HepG2 (cell line): ENCODE data around the gene ALG13. TPM values are rescaled to one million over a fixed set of nuclear protein-coding genes. Genes with fewer than 3 reads are reported as not detected.
A peak's percentile ranks its signal among the peaks of the same experiment; 100 is the strongest.

Experiments
- AGO2 ChIP-seq: fragments of 200-400 bp; formaldehyde crosslinking; optimal IDR thresholded peaks from 2 replicates; pipeline ENCODE3; 2017; ENCODE audit warnings: mild to moderate bottlenecking, low read depth, low read length, moderate library complexity
- CENPT ChIP-seq: sonication (generic); formaldehyde crosslinking; IDR thresholded peaks from 2 replicates; pipeline ENCODE4 v1.8.0; 2022; ENCODE audit warnings: low read depth, mild to moderate bottlenecking, moderate library complexity, missing genetic modification reagents
- CHD2 ChIP-seq: IDR thresholded peaks from 2 replicates; pipeline ENCODE4 v1.6.1; 2011; ENCODE audit warnings: low read depth, low read length, improper control_type of control experiment
- DRAP1 ChIP-seq: IDR thresholded peaks from 2 replicates; pipeline ENCODE4 v1.6.1; 2016; ENCODE audit warnings: missing genetic modification reagents, missing compliant biosample characterization
- GMEB2 ChIP-seq: IDR thresholded peaks from 2 replicates; pipeline ENCODE4 v1.6.1; 2016; ENCODE audit warnings: missing biosample characterization, missing genetic modification reagents, low read depth
- HNF1A ChIP-seq, 2 experiments: sonication (generic) in 1 of 2; formaldehyde crosslinking in 1 of 2; IDR thresholded peaks; 2 replicates each; pipeline versions ENCODE4 v1.4.0 to v1.6.1; 2016 to 2020; ENCODE audit warnings: borderline replicate concordance in 1 of 2, low read depth in 1 of 2, mild to moderate bottlenecking in 1 of 2, missing genetic modification reagents in 1 of 2
- NR3C1 ChIP-seq: sonication (generic); formaldehyde crosslinking; IDR thresholded peaks from 2 replicates; pipeline ENCODE4 v1.4.0; 2020; ENCODE audit warnings: missing genetic modification reagents
- RBFOX2 ChIP-seq: fragments of 200-400 bp; formaldehyde crosslinking; IDR thresholded peaks from 2 replicates; pipeline ENCODE4 v1.6.1; 2017; ENCODE audit warnings: low read depth, mild to moderate bottlenecking, low read length
- SAP130 ChIP-seq: IDR thresholded peaks from 2 replicates; pipeline ENCODE4 v1.6.1; 2016; ENCODE audit warnings: low read depth
- SKI ChIP-seq: fragments of 450-650 bp; IDR thresholded peaks from one replicate; pipeline ENCODE4 v1.6.1; 2018; ENCODE audit warnings: mild to moderate bottlenecking; ENCODE audit not compliant: partially characterized antibody
- SOX5 ChIP-seq: IDR thresholded peaks from 2 replicates; pipeline ENCODE4 v1.6.1; 2016; ENCODE audit warnings: borderline replicate concordance
- SRSF9 ChIP-seq: fragments of 200-400 bp; formaldehyde crosslinking; IDR thresholded peaks from 2 replicates; pipeline ENCODE4 v1.6.1; 2018; ENCODE audit warnings: borderline replicate concordance, mild to moderate bottlenecking, low read depth, low read length; ENCODE audit not compliant: insufficient read depth, poor library complexity, severe bottlenecking
- TAF15 ChIP-seq: fragments of 200-400 bp; formaldehyde crosslinking; IDR thresholded peaks from one replicate; pipeline ENCODE4 v1.6.1; 2018; ENCODE audit warnings: mild to moderate bottlenecking, low read depth, low read length; ENCODE audit not compliant: poor library complexity, severe bottlenecking
- TBX2 ChIP-seq: sonication (generic); formaldehyde crosslinking; IDR thresholded peaks from 2 replicates; pipeline ENCODE4 v1.5.0; 2020; ENCODE audit warnings: missing genetic modification reagents, mild to moderate bottlenecking, borderline replicate concordance
- TMF1 ChIP-seq: sonication (generic); formaldehyde crosslinking; IDR thresholded peaks from 2 replicates; pipeline ENCODE4 v1.8.1; 2022; ENCODE audit warnings: low read depth, missing genetic modification reagents
- U2AF1 ChIP-seq: fragments of 200-400 bp; formaldehyde crosslinking; optimal IDR thresholded peaks from 2 replicates; pipeline ENCODE3; 2017; ENCODE audit warnings: mild to moderate bottlenecking, low read depth, low read length
- ZFYVE20 ChIP-seq: sonication (generic); formaldehyde crosslinking; IDR thresholded peaks from 2 replicates; pipeline ENCODE4 v1.8.0; 2023; ENCODE audit warnings: low read depth, mild to moderate bottlenecking, moderate library complexity, missing genetic modification reagents, borderline replicate concordance
- ZNF24 ChIP-seq: fragments of 450-650 bp; IDR thresholded peaks from 2 replicates; pipeline ENCODE4 v1.6.1; 2017; ENCODE audit warnings: antibody characterized with exemption, mild to moderate bottlenecking
- ZNF275 ChIP-seq: sonication (generic); formaldehyde crosslinking; IDR thresholded peaks from 2 replicates; pipeline ENCODE4 v1.8.0; 2022; ENCODE audit warnings: missing genetic modification reagents, mild to moderate bottlenecking, inconsistent platforms, borderline replicate concordance
- ZNF331 ChIP-seq: sonication (generic); formaldehyde crosslinking; IDR thresholded peaks from 2 replicates; pipeline ENCODE4 v1.4.0; 2020; ENCODE audit warnings: missing genetic modification reagents
- ZNF335 ChIP-seq: sonication (generic); formaldehyde crosslinking; IDR thresholded peaks from 2 replicates; pipeline ENCODE4 v1.4.0; 2020; ENCODE audit warnings: missing genetic modification reagents
- ZNF337 ChIP-seq: sonication (generic); formaldehyde crosslinking; IDR thresholded peaks from 2 replicates; pipeline ENCODE4 v1.5.1; 2020; ENCODE audit warnings: missing genetic modification reagents, low read depth, mild to moderate bottlenecking, borderline replicate concordance
- polyA plus RNA-seq, 8 experiments: library from polyadenylated mRNA; depleted of rRNA in 3 of 8; stranded (reverse) in 7 of 8; unstranded in 1 of 8; fragments of >200 nt; fragmentation: Illumina TruSeq in 4 of 8; extraction: Trizol in 4 of 8; gene quantifications; 2 replicates each; pipeline versions ENCODE4 v1.2.1 to v1.2.3, GENCODE V29; 2011 to 2016; ENCODE audit warnings: low read depth in 4 of 8, missing spikeins in 1 of 8, mixed read lengths in 1 of 8; ENCODE audit not compliant: insufficient read depth in 1 of 8
- total RNA-seq, 5 experiments: library from RNA; depleted of rRNA; stranded (reverse); fragments of >200 nt; fragmentation: Illumina TruSeq; extraction: Trizol; gene quantifications; 2 replicates each; pipeline ENCODE4 v1.2.3, GENCODE V29; 2016; ENCODE audit warnings: low read depth in 1 of 5

The ALG13 gene
- total and polyA plus RNA-seq, 2 of the 13 experiments (the other 11 are each of a cell fraction or from before 2014, with no cell fraction given), result 31.2 to 65.5 TPM

GRCh38 chrX:111680988-111681779, at the start of gene ALG13 (continued):
- no peak for TF ChIP-seq GMEB2 (CRISPR knock-in tag)
- peak; percentile 71 for TF ChIP-seq U2AF1
- no peak for TF ChIP-seq ZFYVE20 (CRISPR knock-in tag)
- 0 out of 2 replicates have a peak, but pooled peaks have one; percentile 31 for TF ChIP-seq ZNF275 (CRISPR knock-in tag)
- TF ChIP-seq SKI, result no peak
- no peak for TF ChIP-seq TAF15
- TF ChIP-seq ZNF331 (CRISPR knock-in tag), result no peak
- TF ChIP-seq HNF1A (IDR thresholded peaks at IDR 0.05; ENCODE audit: low read depth), result no peak
- TF ChIP-seq HNF1A (CRISPR knock-in tag; IDR thresholded peaks at IDR 0.05; ENCODE audit: borderline replicate concordance), result peak; percentile 34; the same call in 1 of the 2 replicates
- no peak for TF ChIP-seq SRSF9
- no peak for TF ChIP-seq ZNF335
- no peak for TF ChIP-seq SOX5 (CRISPR knock-in tag)
- peak; percentile 41; the same call in 1 of the 2 replicates for TF ChIP-seq TBX2 (CRISPR knock-in tag)
- no peak for TF ChIP-seq CHD2
- TF ChIP-seq RBFOX2, result peak; percentile 92
- no peak for TF ChIP-seq NR3C1 (CRISPR knock-in tag)
- peak; percentile 39 for TF ChIP-seq SAP130 (CRISPR knock-in tag)
- no peak for TF ChIP-seq CENPT
- no peak for TF ChIP-seq ZNF24
- no peak for TF ChIP-seq DRAP1 (CRISPR knock-in tag)
- no peak for TF ChIP-seq ZNF337 (CRISPR knock-in tag)
- no peak for TF ChIP-seq TMF1 (CRISPR knock-in tag)
- peak; percentile 84 for TF ChIP-seq AGO2
